GM23338 (cell line): ENCODE data around the gene ASRGL1. TPM values are rescaled to one million over a fixed set of nuclear protein-coding genes. Genes with fewer than 3 reads are reported as not detected.

Experiments
- ATAC-seq: fragments of 200-7000 bp; cut with Tn5 transposase; 3 replicates; pipeline ENCODE4 v1.9.1; 2020
- DNase-seq: peaks from one replicate; pipeline ENCODE4 v3.0.0-alpha.2; 2015; ENCODE audit warnings: low spot score
- H2AFZ ChIP-seq: fragments of 200-600 bp; sonication (generic); 2 replicates; pipeline ENCODE4 v1.8.0; 2016; ENCODE audit warnings: antibody characterized with exemption, mild to moderate bottlenecking, moderate library complexity
- H3F3A ChIP-seq: fragments of 200-600 bp; sonication (generic); replicated peaks from 2 replicates; pipeline ENCODE4 v1.8.0; 2017; ENCODE audit warnings: antibody characterized with exemption, mixed run types, low read depth
- H3K27ac ChIP-seq: fragments of 200-600 bp; sonication (generic); 2 replicates; pipeline ENCODE4 v1.6.1; 2016; ENCODE audit warnings: low read depth
- H3K27me3 ChIP-seq: fragments of 200-600 bp; sonication (generic); 2 replicates; pipeline ENCODE4 v1.8.0; 2016; ENCODE audit warnings: mild to moderate bottlenecking, mixed run types, moderate library complexity; ENCODE audit not compliant: insufficient read depth
- H3K36me3 ChIP-seq: fragments of 200-600 bp; sonication (generic); 2 replicates; pipeline ENCODE4 v1.8.0; 2016; ENCODE audit warnings: mild to moderate bottlenecking; ENCODE audit not compliant: insufficient read depth
- H3K4me1 ChIP-seq: fragments of 200-600 bp; sonication (generic); 2 replicates; pipeline ENCODE4 v1.8.0; 2016; ENCODE audit warnings: mild to moderate bottlenecking, moderate library complexity; ENCODE audit not compliant: insufficient read depth
- H3K4me2 ChIP-seq: fragments of 200-600 bp; sonication (generic); 2 replicates; pipeline ENCODE4 v1.7.1; 2017; ENCODE audit warnings: mixed run types
- H3K4me3 ChIP-seq: fragments of 200-600 bp; sonication (generic); 2 replicates; pipeline ENCODE4 v1.6.1; 2016; ENCODE audit warnings: mixed run types
- H3K79me2 ChIP-seq: fragments of 200-600 bp; sonication (generic); replicated peaks from 2 replicates; pipeline ENCODE4 v1.8.0; 2017; ENCODE audit warnings: mild to moderate bottlenecking; ENCODE audit not compliant: insufficient read depth
- H3K9me2 ChIP-seq: fragments of 200-600 bp; sonication (generic); 2 replicates; pipeline ENCODE4 v1.8.0; 2017; ENCODE audit not compliant: insufficient read depth
- H4K20me1 ChIP-seq: fragments of 200-600 bp; sonication (generic); replicated peaks from 2 replicates; pipeline ENCODE4 v1.8.0; 2017; ENCODE audit warnings: mild to moderate bottlenecking; ENCODE audit not compliant: insufficient read depth
- H3K27ac Mint-ChIP-seq: 2 replicates; pipeline ENCODE4 v1.8.0; 2020; ENCODE audit warnings: inconsistent platforms, mild to moderate bottlenecking, moderate library complexity, mixed read lengths
- H3K27me3 Mint-ChIP-seq: 3 replicates; pipeline ENCODE4 v1.8.0; 2022; ENCODE audit warnings: low read depth, mild to moderate bottlenecking, moderate library complexity, mixed read lengths, inconsistent platforms; ENCODE audit not compliant: insufficient read depth, poor library complexity
- H3K36me3 Mint-ChIP-seq: 3 replicates; pipeline ENCODE4 v1.8.0; 2021; ENCODE audit warnings: low read depth, mild to moderate bottlenecking, inconsistent platforms, moderate library complexity, mixed read lengths
- H3K4me1 Mint-ChIP-seq: 3 replicates; pipeline ENCODE4 v1.8.0; 2020; ENCODE audit warnings: mild to moderate bottlenecking, inconsistent platforms, mixed read lengths
- H3K4me3 Mint-ChIP-seq: 3 replicates; pipeline ENCODE4 v1.8.0; 2021; ENCODE audit warnings: moderate library complexity, mild to moderate bottlenecking, inconsistent platforms, mixed read lengths
- H3K9me3 Mint-ChIP-seq: 3 replicates; pipeline ENCODE4 v1.8.0; 2020; ENCODE audit warnings: moderate library complexity, mild to moderate bottlenecking, inconsistent platforms, mixed read lengths
- CREB1 ChIP-seq: fragments of 250-450 bp; sonication (Bioruptor Pico); IDR thresholded peaks from 2 replicates; pipeline ENCODE4 v1.5.0; 2020; ENCODE audit warnings: low read depth, mild to moderate bottlenecking, moderate library complexity
- ETS1 ChIP-seq: IDR thresholded peaks from 2 replicates; pipeline ENCODE4 v1.6.1; 2016; ENCODE audit warnings: antibody characterized with exemption
- EZH2 ChIP-seq: fragments of 200-600 bp; sonication (generic); IDR thresholded peaks from one replicate; pipeline ENCODE4 v1.8.0; 2017; ENCODE audit warnings: antibody characterized with exemption, mild to moderate bottlenecking, low read depth; ENCODE audit not compliant: unreplicated experiment
- JUNB ChIP-seq: IDR thresholded peaks from one replicate; pipeline ENCODE4 v1.6.1; 2016; ENCODE audit warnings: antibody characterized with exemption; ENCODE audit not compliant: unreplicated experiment
- NANOG ChIP-seq: IDR thresholded peaks from 2 replicates; pipeline ENCODE4 v1.6.1; 2016; ENCODE audit warnings: antibody characterized with exemption, borderline replicate concordance
- POLR2AphosphoS5 ChIP-seq: IDR thresholded peaks from 2 replicates; pipeline ENCODE4 v1.6.1; 2016; ENCODE audit warnings: antibody characterized with exemption, low read depth
- STAT1 ChIP-seq: IDR thresholded peaks from one replicate; pipeline ENCODE4 v1.6.1; 2016; ENCODE audit warnings: antibody characterized with exemption; ENCODE audit not compliant: unreplicated experiment
- ZNF114 ChIP-seq: fragments of 250-450 bp; sonication (Bioruptor Pico); IDR thresholded peaks from 2 replicates; pipeline ENCODE4 v1.5.0; 2020; ENCODE audit warnings: mild to moderate bottlenecking, moderate library complexity
- ZNF462 ChIP-seq: fragments of 250-450 bp; sonication (Bioruptor Pico); IDR thresholded peaks from 2 replicates; pipeline ENCODE4 v1.5.0; 2020; ENCODE audit warnings: mild to moderate bottlenecking, moderate library complexity
- polyA plus RNA-seq: library from polyadenylated mRNA; unstranded; fragments of >200 nt; fragmentation: Nextera tagmentation; extraction: Ambion mirVana; gene quantifications from 2 replicates; pipeline ENCODE4 v1.2.1, GENCODE V29; 2016
- total RNA-seq: library from RNA; depleted of rRNA; stranded (reverse); fragments of >200 nt; shearing (Covaris generic); gene quantifications from 2 replicates; pipeline ENCODE4 v1.2.3, GENCODE V29; 2014
- TF ChIP-seq, protein P1 (sequence below): IDR thresholded peaks from one replicate; pipeline ENCODE4 v1.6.1; 2018; ENCODE audit warnings: antibody characterized with exemption; ENCODE audit not compliant: unreplicated experiment
- TF ChIP-seq, protein P2 (sequence below), 2 experiments: fragments of 200-600 bp in 1 of 2; sonication (generic) in 1 of 2; conservative IDR thresholded peaks; 2 replicates each; pipeline versions ENCODE4 v1.5.1 to v1.6.1; 2016 to 2017; ENCODE audit warnings: antibody characterized with exemption in 2 of 2, low read depth in 2 of 2, mild to moderate bottlenecking in 2 of 2, moderate library complexity in 1 of 2

Gene ASRGL1
- total and polyA plus RNA-seq, 2 experiments from 2014 or later = 32.9 to 50.3 TPM

DNA sequence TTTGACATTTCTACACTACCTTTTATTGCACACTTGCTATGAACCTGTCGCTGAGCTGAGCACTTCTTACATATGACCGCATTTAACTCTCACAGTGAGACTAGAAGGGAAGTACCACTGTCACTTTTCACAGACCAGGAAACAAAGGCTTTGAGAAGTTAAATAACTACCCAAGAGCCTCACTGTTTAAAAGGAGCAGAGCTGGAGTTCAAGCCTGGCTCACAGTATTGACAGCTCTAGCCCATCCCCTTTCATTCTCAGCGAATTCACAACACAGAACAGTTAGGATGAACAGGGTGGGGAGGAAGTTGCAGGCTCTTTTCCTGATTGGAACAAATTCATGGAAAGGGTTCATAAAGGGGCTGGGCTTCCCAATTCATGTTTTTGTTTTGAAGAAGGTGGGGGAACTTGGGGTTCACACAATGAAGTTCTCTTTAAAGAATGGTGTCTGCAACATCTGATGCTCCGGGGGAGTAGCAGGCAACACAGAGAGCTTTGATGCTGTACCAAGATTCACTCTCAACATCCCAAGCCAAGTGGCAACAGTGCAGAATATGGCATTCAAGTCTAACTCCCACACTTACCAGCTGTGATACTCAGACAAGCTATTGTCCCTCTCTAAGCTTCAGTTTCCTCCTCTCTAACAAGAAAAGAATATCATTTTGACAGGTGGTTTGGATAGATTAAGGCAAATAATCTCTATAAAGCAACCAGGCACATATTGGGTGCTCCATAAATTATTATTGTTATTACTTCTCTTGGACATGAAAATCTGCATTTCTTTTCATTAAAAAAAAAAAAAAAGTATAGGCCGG, 98.8 kb downstream of the ASRGL1 start:
- Histone ChIP-seq H3K27me3 (no peaks in the 10 kb centered on the region), H3F3A (0 out of 2 replicates have a peak, but pooled peaks cover 4% of the 10 kb centered on the region), H2AFZ (no peak overlapping the region), H3K4me3 (no peak overlapping the region), H4K20me1 (no peaks in the 10 kb centered on the region), H3K27ac (no peak overlapping the region), H3K79me2 (no peaks in the 10 kb centered on the region), H3K9me2 (no peaks in the 10 kb centered on the region), H3K36me3 (no peaks in the 10 kb centered on the region), H3K4me1 (no peaks in the 10 kb centered on the region), H3K4me2 (no peak overlapping the region)
- DNase-seq = no peak
- peaks cover 6% of the 10 kb centered on the region for H3K27me3 Mint-ChIP-seq
- TF ChIP-seq, protein P1, sequence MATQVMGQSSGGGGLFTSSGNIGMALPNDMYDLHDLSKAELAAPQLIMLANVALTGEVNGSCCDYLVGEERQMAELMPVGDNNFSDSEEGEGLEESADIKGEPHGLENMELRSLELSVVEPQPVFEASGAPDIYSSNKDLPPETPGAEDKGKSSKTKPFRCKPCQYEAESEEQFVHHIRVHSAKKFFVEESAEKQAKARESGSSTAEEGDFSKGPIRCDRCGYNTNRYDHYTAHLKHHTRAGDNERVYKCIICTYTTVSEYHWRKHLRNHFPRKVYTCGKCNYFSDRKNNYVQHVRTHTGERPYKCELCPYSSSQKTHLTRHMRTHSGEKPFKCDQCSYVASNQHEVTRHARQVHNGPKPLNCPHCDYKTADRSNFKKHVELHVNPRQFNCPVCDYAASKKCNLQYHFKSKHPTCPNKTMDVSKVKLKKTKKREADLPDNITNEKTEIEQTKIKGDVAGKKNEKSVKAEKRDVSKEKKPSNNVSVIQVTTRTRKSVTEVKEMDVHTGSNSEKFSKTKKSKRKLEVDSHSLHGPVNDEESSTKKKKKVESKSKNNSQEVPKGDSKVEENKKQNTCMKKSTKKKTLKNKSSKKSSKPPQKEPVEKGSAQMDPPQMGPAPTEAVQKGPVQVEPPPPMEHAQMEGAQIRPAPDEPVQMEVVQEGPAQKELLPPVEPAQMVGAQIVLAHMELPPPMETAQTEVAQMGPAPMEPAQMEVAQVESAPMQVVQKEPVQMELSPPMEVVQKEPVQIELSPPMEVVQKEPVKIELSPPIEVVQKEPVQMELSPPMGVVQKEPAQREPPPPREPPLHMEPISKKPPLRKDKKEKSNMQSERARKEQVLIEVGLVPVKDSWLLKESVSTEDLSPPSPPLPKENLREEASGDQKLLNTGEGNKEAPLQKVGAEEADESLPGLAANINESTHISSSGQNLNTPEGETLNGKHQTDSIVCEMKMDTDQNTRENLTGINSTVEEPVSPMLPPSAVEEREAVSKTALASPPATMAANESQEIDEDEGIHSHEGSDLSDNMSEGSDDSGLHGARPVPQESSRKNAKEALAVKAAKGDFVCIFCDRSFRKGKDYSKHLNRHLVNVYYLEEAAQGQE = no peak
- TF ChIP-seq ETS1 (no peak), JUNB (no peak), POLR2AphosphoS5 (no peak), NANOG (no peak), EZH2 (no peak), STAT1 (no peak), ZNF462 (CRISPR knock-in tag) (no peak), CREB1 (CRISPR knock-in tag) (no peak), ZNF114 (no peak)
- TF ChIP-seq, protein P2, sequence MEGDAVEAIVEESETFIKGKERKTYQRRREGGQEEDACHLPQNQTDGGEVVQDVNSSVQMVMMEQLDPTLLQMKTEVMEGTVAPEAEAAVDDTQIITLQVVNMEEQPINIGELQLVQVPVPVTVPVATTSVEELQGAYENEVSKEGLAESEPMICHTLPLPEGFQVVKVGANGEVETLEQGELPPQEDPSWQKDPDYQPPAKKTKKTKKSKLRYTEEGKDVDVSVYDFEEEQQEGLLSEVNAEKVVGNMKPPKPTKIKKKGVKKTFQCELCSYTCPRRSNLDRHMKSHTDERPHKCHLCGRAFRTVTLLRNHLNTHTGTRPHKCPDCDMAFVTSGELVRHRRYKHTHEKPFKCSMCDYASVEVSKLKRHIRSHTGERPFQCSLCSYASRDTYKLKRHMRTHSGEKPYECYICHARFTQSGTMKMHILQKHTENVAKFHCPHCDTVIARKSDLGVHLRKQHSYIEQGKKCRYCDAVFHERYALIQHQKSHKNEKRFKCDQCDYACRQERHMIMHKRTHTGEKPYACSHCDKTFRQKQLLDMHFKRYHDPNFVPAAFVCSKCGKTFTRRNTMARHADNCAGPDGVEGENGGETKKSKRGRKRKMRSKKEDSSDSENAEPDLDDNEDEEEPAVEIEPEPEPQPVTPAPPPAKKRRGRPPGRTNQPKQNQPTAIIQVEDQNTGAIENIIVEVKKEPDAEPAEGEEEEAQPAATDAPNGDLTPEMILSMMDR (conservative IDR thresholded peaks at IDR 0.05; ENCODE audit: low read depth in 2 of 2) = no peak
- H3K4me3 Mint-ChIP-seq = no peak overlapping the region
- no peak overlapping the region for H3K27ac Mint-ChIP-seq
- peaks cover 9% of the 10 kb centered on the region; the same call in 1 of the 3 replicates for H3K4me1 Mint-ChIP-seq
- no peak for ATAC-seq
- H3K36me3 Mint-ChIP-seq = no peaks in the 10 kb centered on the region
- no peaks in the 10 kb centered on the region for H3K9me3 Mint-ChIP-seq
